ENCODE data around the gene CREM. TPM values are rescaled to one million over a fixed set of nuclear protein-coding genes. Genes with fewer than 3 reads are reported as not detected.

Gene CREM
- total RNA-seq, 1 donor from 2014 or later, result 26.9 TPM

DNA sequence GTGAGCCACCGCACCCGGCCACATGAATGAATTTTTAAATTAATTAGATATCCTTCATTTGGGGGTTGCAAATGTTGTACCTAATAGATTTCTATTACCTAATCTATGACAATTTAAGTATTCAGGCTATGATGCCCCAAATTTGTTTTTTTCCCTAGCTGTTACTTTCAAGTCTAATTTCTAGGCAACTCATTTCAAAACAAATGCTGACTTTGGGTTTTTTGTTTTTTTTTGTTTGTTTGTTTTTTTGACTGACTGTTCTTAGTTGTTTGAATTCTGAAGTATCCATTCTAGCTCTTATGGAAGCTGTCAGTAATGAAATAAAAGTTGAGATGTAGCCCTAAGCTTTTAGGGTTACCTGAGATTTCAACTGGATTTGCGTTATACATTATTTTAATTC is 62.3 kb downstream of the CREM start:
- H3K4me3 ChIP-seq (ENCODE audit: low read depth, low read length), result no peak overlapping the region
- DNase-seq (ENCODE audit: low read depth), result no peak
- TF ChIP-seq, protein P1, sequence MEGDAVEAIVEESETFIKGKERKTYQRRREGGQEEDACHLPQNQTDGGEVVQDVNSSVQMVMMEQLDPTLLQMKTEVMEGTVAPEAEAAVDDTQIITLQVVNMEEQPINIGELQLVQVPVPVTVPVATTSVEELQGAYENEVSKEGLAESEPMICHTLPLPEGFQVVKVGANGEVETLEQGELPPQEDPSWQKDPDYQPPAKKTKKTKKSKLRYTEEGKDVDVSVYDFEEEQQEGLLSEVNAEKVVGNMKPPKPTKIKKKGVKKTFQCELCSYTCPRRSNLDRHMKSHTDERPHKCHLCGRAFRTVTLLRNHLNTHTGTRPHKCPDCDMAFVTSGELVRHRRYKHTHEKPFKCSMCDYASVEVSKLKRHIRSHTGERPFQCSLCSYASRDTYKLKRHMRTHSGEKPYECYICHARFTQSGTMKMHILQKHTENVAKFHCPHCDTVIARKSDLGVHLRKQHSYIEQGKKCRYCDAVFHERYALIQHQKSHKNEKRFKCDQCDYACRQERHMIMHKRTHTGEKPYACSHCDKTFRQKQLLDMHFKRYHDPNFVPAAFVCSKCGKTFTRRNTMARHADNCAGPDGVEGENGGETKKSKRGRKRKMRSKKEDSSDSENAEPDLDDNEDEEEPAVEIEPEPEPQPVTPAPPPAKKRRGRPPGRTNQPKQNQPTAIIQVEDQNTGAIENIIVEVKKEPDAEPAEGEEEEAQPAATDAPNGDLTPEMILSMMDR (conservative IDR thresholded peaks at IDR 0.05; ENCODE audit: low read depth, low read length), result no peak

DNA sequence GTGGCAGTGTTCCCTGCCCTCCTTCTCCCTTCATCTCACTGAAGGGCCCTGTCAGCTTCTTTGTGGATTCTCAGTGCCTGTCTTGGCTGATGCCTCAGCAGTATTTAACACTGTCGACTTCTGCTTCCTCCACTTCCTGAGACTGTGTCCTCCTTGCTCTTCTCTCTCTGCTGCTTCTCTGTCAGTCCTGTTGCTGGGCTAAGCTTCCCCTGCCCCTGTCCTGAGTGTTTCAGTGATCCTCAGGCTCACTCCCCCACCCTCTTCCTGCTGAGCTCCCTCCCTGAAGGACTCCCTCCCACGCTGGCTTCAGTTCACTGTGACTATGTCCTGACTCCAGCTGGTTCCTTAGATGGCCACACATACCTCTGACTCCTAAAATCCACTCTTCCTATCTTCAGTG is 64.9 kb downstream of the CREM start:
- TF ChIP-seq, protein P1 (conservative IDR thresholded peaks at IDR 0.05; ENCODE audit: low read depth, low read length), result no peak
- no peak for DNase-seq (ENCODE audit: low read depth)
- no peak overlapping the region for H3K4me3 ChIP-seq (ENCODE audit: low read depth, low read length)

DNA sequence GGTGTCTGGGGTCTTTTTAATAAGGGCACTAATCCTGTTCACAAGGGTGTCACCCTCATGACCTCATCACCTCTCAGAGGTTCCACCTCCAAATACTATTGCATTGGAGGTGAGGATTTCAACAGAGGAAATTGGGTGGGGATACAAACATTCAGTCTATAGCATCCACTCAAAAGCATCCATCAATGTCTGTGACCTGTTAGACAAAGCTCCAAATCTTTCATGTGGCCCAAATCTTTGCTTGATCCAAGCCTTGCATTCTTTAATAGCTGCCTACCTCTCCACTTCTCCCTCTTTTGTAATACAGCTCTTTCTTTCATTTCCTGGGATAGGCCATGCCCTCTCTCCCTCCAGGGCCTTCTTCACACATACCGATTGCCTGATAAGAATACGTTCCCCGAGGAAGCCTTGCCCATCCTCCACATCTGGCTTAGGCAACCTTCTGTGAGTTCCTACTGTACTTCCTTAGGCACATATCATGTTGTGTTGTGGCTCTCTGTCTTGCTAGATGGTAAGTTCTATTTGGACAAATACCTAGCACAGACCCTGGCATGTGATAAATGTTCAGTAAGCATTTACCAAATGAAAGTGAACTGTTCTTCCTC is 66.1 kb downstream of the CREM start:
- TF ChIP-seq, protein P1 (conservative IDR thresholded peaks at IDR 0.05; ENCODE audit: low read depth, low read length), result no peak
- no peak for DNase-seq (ENCODE audit: low read depth)
- H3K4me3 ChIP-seq (ENCODE audit: low read depth, low read length), result no peak overlapping the region

DNA sequence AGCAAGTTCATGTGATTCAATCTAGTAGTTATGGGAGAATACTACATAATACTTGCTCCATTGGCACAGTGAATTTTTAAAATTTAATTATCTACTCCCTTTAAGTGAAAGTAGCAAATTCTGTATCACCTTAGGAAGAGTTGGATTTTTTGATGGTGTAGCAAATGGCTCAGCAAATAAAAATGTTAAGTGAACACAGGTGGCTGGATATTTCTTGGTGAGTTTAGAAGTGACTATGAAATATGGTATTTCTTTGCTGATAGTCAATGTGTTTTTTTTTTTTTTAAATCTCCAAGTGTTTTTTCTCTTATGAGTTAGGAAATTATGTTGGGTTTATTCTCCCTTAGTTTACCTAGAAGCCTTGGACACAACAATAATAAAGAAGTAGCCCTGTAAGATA is 67.8 kb downstream of the CREM start:
- no peak for DNase-seq (ENCODE audit: low read depth)
- no peak overlapping the region for H3K4me3 ChIP-seq (ENCODE audit: low read depth, low read length)
- TF ChIP-seq, protein P1 (conservative IDR thresholded peaks at IDR 0.05; ENCODE audit: low read depth, low read length), result no peak

DNA sequence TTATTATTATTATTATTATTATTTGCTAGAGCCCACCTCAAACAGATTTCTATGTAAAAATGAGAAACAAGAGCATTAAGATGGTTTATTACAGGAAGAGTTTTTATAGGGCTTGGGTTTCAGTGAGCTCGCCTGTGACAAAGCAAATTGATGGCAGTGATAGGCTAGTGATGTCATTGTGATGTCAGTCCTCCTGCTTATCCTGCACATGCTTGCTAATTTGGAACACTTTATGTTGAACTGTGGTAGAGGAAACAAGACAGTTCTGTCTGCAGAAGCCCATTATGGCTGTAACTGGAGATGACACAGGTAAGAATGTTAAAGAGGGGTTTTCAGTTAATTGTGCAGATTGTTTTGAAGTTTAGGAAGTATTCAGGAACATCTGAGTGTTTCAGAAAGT is 68.3 kb downstream of the CREM start:
- TF ChIP-seq, protein P1 (conservative IDR thresholded peaks at IDR 0.05; ENCODE audit: low read depth, low read length), result no peak
- DNase-seq (ENCODE audit: low read depth), result no peak
- H3K4me3 ChIP-seq (ENCODE audit: low read depth, low read length), result peak overlapping the region; percentile 64

DNA sequence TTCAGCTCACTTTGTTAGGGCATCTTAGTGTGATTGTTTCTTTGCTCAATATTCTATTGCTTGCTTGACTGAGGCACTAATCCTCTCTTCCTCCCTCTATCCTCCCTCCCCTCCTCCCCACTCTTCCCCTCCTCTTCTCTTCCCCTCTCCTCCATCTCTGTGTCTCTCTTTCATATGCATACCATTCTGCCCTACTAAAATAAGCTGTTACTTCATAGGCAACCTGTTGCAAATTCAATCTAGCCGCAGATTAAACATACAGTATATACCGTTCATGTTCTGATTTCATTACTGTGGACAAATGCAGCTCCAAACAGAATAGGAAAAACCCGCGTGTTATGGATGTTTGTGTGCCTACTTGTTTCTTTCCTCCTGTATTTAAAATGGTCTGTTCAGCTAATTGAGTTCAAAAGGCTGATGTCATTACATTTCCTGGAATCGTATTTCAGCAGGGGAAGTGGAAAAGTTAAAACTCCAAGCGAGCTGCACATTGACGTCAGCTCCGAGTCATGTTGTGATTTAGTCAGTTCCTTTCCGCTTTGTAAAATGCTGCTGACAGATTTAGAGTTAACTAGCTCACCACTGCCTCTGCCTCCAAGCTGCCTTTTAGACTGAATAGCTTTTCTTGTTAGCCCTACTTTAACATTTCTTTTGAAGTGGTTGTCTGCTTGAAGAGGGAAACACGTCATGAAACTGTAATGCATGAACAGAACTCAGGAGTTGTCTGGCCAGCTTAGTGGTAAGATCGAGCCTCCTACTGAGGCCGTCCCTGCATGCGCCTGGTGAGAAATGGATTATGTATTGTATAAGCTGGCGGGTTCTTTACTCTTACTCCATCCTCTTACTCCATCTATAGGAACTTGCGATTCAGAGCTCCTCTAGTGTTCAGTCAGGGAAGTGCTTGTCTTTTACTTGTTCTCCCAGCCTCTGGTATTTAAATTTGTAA is 69.0 kb downstream of the CREM start:
- peak; percentile 93 for DNase-seq (ENCODE audit: low read depth)
- TF ChIP-seq, protein P1 (conservative IDR thresholded peaks at IDR 0.05; ENCODE audit: low read depth, low read length), result peak; percentile 81
- H3K4me3 ChIP-seq (ENCODE audit: low read depth, low read length), result peak overlapping the region; percentile 64

Data from epithelial cell of proximal tubule (primary cell).